HG02623 (cell line): ENCODE data around the gene CCRL2.
"Not testable (repeated sequence)": the region's sequence is repeated elsewhere in the genome, so short reads cannot be mapped to it uniquely, and the experiment has no call there.

ENCODE experiments used
- ATAC-seq: cut with Tn5 transposase; IDR thresholded peaks from one replicate; pipeline ENCODE4 v1.9.1; 2021; ENCODE audit warnings: moderate library complexity; ENCODE audit not compliant: unreplicated experiment

Gene CCRL2

GRCh38 chr3:46378426-46378942 lies 28.6 kb upstream of the CCRL2 start:
- no peak for ATAC-seq

DNA sequence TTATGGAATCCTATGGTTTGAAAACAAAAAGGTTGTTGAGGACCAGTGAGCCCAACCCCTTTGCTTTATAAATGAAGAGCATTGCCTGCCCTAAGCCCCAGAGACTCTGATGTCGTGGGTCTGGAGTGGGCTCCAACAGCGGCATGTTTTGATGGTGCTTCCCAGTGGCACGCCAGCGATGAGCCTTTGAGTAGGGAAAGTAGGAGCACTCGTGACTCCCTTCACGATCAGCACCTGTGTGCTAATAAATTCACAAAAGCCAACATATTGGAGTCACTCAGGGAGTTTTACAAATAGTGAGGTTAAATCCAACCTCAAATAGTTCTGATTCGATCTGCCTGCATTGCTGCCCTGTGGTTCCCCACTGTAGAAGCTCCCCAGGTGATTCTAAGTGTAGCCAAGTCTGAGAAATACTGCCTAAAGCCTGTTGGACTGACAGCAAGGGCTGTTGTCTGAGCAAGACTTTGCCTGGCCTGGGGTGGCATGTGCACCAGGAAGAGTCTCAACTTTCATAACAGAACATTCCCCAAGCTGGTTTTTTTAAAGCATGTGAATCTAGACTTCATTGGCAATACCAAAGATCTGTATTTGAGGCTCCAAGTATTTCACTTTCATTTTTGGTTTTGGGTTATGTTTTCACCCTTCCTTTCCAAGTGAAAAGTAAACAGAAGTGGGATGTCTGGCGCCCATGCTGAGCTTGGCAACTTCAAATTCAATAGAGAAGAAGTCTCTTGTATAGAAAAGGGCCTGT lies 26.4 kb upstream of the CCRL2 start:
- no peak for ATAC-seq

GRCh38 chr3:46381625-46382024 lies 25.4 kb upstream of the CCRL2 start:
- no peak for ATAC-seq

DNA sequence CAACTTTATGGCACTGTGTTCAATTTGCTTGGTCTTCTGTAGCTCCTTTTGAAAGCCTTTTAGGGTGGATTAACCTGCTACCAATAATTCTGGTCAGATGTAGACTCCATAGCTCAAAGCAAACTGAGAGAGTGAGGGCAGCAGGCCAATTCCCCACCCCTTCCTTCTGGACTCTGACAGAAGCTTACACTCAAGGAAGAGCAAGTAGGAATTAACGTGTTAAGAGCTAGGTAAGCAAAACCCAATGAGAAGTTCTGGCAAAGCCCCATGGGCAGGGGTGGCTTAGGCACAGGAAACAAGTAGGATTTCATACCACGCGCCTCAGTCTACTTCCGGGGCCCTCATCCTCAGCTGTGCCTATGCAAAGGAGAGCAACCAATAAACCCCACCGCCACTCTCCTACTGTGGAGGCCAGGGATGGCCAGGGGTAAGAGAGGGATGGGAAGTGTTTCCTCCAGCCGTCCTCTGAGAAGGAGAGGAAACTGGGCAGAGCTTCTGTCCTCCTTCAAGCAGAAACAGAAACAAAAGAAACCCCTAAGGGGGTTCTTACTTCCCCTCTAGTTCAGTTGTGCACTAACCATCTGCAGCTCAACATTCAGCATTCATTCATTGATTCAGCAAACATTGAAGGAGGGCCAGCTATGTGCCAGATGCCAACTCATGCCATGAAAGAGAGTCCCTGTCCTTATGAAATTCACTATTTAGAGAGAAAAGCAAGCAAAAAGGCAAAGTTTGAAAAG lies 23.7 kb upstream of the CCRL2 start:
- ATAC-seq: no peak

- no peak for ATAC-seq
Observed at GRCh38 chr3:46383951-46384330, 23.1 kb upstream of the CCRL2 start.

DNA sequence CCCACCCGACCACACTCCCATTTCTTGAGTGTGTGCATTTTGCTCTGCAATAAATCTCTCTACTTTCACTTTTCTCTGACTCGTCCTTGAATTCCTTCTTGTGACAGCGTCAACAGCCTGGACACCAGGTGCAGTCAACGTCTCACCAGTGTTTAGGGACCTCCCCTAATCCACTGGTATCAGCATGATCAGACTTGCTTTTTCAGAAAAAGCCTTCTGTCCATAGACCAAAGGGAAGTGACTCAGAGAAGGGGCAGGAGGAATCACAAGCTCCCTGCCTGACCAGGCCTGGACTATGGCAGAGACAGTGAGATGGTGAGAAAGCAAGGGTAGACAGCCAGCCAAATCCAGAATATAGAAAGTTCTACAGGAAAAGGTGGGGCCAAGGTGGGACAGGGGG lies 20.9 kb upstream of the CCRL2 start:
- no peak for ATAC-seq

GRCh38 chr3:46388847-46389246 lies 18.2 kb upstream of the CCRL2 start:
- ATAC-seq: not testable (repeated sequence)

- no peak for ATAC-seq
Observed at GRCh38 chr3:46389306-46389705, 17.8 kb upstream of the CCRL2 start.

DNA sequence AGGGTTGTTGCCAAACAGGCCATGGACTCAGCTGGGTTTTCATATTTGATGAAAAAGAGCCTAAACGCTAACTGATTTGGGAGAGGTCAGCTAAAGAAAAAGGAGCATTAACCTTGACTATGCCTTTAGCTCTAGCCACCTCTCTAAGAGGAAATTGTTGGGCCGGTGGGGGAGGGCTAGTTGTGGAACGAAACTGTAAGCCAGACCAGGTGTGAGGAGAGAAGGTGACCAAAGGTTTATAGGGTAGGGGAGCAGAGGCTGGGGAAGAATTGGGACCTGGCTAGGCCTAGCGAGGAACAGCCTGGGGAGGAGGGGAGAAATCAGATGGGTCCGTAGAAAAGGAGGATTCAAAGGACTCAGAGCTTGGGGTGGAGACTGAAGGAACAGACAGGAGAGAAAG lies 15.5 kb upstream of the CCRL2 start:
- not testable (repeated sequence) for ATAC-seq

DNA sequence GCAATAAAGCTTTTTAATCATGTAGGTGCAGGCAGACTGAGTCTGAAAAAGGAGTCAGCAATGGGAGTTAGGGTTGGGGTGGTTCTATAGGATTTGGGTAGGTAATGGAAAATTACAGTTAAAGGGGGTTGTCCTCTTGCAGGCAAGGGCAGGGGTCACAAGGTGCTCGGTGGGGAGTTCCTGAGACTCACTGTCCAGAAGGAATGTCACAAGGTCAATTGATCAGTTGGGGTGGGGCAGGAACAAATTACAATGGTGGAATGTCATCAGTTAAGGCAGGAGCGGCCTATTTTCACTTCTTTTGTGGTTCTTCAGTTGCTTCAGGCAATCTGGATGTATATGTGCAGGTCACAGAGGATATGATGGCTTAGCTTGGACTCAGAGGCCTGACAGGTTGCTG lies 14.0 kb upstream of the CCRL2 start:
- ATAC-seq: no peak

DNA sequence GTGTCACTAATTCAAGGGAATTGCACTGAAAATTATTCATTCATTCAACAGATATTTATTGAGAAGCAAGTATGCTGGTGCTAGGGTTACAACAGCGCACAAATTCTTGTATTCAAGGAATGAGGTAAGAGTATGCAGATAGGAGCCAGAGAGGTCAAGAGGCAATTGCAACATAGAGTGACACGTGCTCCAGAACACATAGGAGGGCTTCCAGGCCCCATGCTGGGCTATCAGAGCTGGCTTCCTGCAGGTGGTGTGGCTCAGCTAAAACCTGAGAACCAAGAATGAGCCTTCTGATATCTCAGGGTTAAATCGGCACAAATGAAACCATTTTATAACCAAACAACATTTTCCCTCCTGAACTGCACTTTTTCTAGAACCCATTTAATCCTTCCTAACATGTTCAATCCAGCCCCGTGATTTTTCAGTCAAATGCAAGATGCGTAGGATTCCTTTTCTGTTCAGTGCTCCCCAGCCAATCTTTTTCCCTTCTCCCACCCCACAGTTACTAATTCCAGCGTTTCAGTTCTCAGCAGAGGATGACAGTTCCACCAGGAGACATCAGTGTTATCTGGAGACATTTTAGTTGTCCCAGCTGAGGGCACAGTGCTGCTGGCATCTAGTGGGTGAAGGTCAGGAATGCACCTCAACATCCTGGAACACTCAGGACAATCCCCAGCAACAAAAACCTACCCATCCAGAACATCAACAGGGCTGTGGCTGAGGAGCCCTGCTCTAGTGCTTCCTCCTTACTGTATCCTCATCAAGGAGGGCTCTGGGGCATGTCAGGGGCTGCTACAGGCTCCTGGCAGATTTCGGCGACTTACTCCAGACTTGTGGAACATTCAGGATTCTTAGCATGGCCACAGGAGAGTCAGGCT lies 13.3 kb upstream of the CCRL2 start:
- no peak for ATAC-seq

DNA sequence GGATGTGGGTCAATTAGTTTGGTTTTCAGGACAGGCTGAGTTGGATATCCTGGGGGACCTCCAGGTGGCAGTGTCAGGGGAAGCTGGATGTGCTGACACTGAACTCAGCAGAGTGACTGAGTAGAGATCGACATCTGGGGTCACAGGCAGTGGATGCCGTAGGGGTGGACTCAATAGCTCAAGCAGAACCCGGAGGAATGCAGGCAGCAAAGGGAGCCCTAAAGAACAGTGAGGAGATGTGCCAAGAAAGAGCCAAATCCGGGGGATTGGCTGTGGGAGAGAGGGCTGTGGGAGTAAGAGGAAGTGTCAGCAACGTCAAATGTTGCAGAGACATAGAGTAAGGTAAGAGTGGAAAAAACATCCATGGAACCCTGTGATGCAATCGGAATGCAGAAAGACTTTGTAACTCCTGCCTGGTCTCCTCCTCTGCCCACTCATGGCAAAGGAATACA lies 11.8 kb upstream of the CCRL2 start:
- no peak for ATAC-seq

DNA sequence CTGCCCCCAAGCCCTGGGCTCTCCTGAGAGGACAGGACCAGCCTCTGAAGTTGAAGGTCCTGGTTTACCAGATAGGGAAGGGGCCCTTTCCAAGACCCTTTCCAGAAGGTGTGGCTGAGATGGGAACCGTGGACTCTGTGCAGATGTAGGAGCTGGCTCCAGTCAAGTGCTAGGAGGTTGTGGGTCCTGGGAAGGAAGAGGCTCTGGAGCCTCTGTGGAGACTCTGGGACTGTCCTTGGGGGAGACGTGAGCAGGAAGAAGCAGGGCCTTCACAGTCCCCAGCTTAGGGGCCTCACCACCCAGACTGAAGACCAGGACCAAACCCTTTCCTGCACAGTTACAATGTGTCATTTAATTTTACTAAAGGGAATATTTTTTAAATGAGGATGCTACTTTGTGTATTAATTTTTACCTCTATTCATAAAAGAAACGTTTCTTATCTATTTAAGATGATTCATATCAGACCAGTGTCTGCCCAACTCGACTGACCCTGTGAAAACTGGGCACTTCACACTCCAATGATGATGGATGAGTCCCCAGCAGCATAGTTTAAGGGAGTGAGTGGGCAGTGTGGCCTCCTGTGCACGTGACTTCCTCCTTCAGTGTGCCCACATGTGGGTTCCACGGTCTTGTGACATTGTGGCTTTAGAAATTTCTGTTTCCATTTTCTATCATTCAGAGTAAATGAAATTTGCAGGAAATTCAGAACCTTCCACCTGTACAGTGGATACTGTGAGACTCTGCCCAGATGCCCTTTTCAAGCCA lies 11.1 kb upstream of the CCRL2 start:
- no peak for ATAC-seq

DNA sequence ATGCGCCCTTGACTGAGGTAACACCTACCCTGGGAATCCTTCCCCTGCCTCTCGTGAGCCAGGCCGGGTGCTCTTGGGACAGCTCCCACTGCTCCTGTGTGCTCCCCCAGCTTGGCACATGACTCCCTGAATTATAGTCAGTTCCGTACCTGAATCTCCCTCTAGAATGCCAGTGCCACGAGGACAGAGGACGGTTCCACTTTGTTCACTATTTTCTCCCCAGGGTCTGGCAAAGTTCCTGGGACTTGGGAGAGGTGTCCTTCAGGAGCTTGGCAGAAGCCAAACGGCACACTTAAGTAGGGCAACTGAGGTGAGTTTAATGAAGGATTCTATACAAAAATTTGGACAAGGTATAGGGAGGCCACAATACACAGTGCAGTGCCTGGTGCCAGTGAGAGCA lies 9.9 kb upstream of the CCRL2 start:
- no peak for ATAC-seq

DNA sequence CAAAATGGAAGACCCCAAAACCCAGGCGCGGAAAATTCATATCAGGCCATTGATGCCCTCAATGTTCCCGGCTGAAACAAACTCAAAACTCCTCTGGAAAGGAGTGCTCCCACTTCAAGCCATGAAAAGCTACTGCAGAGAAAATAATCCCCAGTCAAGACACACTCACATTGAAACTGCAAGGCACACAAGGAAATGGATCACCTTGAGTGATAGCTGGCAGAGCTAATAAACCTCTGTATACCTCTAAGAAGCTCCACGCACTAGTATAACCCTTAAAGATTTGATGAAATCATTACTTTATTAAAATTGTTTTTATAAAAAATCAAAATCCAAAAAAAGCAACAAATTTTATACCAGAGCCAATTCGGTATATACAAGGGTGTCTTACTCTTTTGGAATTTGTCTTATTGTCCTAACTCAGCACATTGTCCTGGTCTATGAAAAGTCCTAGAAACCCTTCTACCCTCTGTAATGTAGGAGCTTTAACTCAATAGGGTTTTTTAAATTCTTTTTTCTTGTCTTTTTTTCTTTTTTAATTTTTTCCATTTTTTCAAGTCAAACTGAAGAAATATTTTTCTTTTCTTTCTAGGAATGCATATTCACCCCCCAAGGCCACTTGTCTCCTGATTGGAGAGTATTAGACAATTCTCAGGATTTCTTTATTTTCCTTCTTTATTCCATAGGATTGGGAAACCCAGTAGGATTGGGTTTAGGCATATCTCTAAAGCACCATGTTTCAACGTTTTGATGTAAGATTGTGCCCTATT lies 8.7 kb upstream of the CCRL2 start:
- ATAC-seq: no peak

GRCh38 chr3:46399098-46399497 lies 8.0 kb upstream of the CCRL2 start:
- no peak for ATAC-seq

- no peak for ATAC-seq
Observed at GRCh38 chr3:46399557-46399956, 7.5 kb upstream of the CCRL2 start.

DNA sequence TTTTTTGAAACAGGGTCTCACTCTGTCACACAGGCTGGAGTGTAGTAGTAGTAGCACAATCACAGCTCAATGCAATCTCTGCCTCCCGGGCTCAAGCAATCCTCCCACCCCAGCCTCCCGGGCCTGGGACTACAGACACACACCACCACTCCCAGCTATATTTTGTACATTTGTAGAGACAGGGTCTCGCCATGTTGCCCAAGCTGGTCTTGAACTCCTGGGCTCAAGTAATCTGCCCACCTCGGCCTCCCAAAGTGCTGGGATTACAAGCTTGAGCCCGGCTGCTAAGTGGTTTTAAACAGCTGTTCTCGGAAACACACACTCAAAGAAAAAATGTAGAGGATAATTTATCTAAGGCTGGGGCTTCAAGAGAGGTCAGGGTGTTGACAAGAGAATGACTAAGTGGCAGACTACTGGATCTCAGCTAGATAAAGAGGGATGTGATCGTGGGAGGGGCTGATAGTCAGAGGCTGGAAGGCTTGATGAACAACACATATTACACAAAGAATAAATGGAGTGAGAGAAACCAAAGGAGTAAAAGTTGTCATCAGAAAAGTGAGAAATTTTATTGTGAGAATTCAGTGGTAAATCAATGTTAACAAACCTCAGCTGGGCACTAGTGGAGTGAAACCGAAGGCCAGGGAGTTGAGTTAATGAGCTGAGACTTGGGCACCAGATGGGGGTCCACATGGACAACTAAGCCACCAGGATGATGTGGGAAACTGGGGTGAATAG lies 6.9 kb upstream of the CCRL2 start:
- no peak for ATAC-seq

DNA sequence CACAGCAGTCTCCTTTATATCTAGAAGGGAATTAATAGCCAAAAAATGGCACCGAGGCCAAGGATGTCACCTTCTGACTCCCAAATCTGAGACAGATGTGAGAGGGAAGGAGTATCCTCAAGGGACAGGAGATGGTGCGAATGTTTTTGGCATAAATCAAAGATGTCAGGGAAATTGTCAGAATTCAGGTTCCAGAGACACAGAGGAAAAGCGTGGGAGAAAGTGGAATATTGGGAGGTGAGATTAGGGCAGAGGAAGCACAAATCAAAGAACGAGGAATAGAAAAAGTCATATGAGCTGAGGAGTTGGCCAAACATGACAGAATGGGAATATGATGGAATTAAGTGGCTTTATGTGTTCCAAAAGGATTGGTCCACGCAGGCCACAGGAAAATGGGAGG lies 6.2 kb upstream of the CCRL2 start:
- no peak for ATAC-seq
